WERI-Rb-1 (cell line): ENCODE results near the gene MYLIP.

ENCODE experiments used
- DNase-seq: peaks from one replicate; pipeline ENCODE4 v3.0.0-alpha.2; 2020
- H3K27ac ChIP-seq: fragments of 250-450 bp; sonication (Bioruptor Pico); 2 replicates; pipeline ENCODE4 v1.5.1; 2020; ENCODE audit warnings: mild to moderate bottlenecking, moderate library complexity
- H3K27me3 ChIP-seq: fragments of 250-450 bp; sonication (Bioruptor Pico); 2 replicates; pipeline ENCODE4 v1.5.1; 2021; ENCODE audit warnings: mild to moderate bottlenecking, low read depth, moderate library complexity; ENCODE audit not compliant: insufficient read depth, severe bottlenecking
- H3K36me3 ChIP-seq: fragments of 250-450 bp; sonication (Bioruptor Pico); 2 replicates; pipeline ENCODE4 v1.5.1; 2020; ENCODE audit warnings: mild to moderate bottlenecking, moderate library complexity
- H3K4me3 ChIP-seq: 2 replicates; pipeline ENCODE4 v1.5.1; 2011; ENCODE audit warnings: low read depth, mild to moderate bottlenecking, control low read depth, low read length
- H3K9me3 ChIP-seq: fragments of 250-450 bp; sonication (Bioruptor Pico); 2 replicates; pipeline ENCODE4 v1.5.1; 2021; ENCODE audit warnings: mild to moderate bottlenecking, moderate library complexity; ENCODE audit not compliant: severe bottlenecking
- TF ChIP-seq, protein P1 (sequence below): IDR thresholded peaks from 2 replicates; pipeline ENCODE4 v1.5.1; 2011; ENCODE audit warnings: low read depth, mild to moderate bottlenecking, control low read depth, inconsistent platforms, low read length

The MYLIP gene

DNA sequence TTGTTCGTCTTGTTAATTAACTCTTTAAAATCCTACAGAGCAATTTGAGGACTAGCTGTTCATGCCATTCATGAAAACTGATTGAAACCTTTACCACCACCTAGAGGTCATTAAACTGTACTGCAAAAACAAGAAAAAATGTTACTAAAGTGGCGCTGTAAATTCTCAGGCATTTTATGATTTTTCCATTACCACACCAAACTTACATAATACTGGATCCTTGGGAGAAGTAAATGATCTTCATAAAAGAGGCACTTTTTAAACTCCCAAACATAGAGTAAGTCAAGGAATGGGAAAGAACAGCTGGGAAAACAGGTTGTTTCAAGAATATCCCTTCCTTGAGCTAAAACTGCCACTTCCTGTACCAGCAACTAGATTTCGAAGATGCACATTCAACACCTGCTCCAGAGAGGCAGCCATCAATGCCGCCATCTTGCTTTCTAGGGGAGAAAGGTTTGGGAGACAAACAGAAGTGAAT is 54.3 kb downstream of the MYLIP start:
- no peak overlapping the region for H3K27ac ChIP-seq
- H3K36me3 ChIP-seq, result no peaks in the 10 kb centered on the region
- no peaks in the 10 kb centered on the region for H3K27me3 ChIP-seq
- TF ChIP-seq, protein P1, sequence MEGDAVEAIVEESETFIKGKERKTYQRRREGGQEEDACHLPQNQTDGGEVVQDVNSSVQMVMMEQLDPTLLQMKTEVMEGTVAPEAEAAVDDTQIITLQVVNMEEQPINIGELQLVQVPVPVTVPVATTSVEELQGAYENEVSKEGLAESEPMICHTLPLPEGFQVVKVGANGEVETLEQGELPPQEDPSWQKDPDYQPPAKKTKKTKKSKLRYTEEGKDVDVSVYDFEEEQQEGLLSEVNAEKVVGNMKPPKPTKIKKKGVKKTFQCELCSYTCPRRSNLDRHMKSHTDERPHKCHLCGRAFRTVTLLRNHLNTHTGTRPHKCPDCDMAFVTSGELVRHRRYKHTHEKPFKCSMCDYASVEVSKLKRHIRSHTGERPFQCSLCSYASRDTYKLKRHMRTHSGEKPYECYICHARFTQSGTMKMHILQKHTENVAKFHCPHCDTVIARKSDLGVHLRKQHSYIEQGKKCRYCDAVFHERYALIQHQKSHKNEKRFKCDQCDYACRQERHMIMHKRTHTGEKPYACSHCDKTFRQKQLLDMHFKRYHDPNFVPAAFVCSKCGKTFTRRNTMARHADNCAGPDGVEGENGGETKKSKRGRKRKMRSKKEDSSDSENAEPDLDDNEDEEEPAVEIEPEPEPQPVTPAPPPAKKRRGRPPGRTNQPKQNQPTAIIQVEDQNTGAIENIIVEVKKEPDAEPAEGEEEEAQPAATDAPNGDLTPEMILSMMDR, result peak; percentile 61
- peaks cover 5% of the 10 kb centered on the region for H3K9me3 ChIP-seq
- no peak for DNase-seq
- no peak overlapping the region for H3K4me3 ChIP-seq

DNA sequence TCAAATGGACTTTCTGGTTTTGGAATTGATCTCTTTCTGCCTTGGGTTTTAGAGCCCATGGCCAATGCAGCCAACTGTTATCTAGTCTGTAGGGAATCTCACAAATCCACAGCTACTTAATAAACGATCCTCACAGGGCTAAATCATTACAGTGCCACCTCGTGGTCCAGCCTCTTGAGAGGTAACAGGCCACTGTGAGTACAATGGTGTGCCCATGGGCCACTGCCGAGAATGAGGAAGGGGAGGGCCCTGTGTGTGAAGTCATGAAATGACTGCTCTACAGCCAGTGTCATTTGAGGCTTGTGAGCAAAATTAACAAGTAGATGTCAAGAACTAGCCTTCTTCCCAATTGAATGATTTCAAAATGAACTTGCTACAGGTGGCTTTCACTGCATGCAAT is 55.2 kb downstream of the MYLIP start:
- TF ChIP-seq, protein P1, result peak; percentile 76
- DNase-seq, result peak; percentile 87
- Histone ChIP-seq H3K27me3 (no peaks in the 10 kb centered on the region), H3K4me3 (no peak overlapping the region), H3K27ac (no peak overlapping the region), H3K9me3 (peaks cover 5% of the 10 kb centered on the region), H3K36me3 (no peaks in the 10 kb centered on the region)

DNA sequence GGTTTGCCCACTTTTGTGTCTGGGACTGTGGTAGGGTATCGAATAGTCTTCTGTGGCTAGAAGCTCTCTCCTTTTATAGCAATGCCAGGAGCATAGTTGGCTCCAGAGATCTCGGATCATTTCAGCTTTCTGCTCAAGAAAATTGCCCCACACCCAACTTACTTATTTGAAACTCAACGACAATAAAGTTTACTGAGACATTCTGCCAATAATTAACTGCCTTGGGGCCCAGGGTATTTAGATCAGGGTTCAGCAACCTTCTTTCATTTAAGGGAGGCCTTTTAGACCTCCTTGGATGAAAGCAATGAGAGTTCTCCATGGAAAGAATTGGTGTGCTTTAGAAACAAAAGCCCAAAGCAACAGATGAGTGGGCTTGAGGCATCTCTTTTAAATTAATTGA is 55.7 kb downstream of the MYLIP start:
- Histone ChIP-seq H3K4me3 (no peak overlapping the region), H3K27me3 (no peaks in the 10 kb centered on the region), H3K9me3 (peaks cover 5% of the 10 kb centered on the region), H3K27ac (no peak overlapping the region), H3K36me3 (no peaks in the 10 kb centered on the region)
- no peak for DNase-seq
- TF ChIP-seq, protein P1, result no peak

DNA sequence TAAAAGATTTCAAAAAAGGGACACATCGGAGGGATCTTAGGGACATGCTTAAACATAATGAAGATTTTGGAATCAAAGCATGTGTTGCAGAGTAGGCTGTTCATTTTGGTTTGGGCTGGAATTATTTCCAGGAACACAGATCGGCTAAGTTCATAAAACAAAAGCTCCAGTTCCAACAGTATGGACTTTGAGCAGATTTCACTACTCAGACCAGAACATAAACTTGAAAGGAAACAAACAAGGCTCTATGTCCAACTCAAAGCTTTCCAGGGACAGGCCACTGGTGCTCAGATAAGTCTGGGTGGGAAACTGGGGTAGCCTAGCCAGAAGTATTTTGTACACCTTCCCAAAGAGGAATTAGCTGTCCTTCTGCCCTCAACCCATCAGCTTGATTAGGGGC is 58.3 kb downstream of the MYLIP start:
- TF ChIP-seq, protein P1, result no peak
- no peak for DNase-seq
- no peaks in the 10 kb centered on the region for H3K27me3 ChIP-seq
- H3K4me3 ChIP-seq, result no peak overlapping the region
- no peaks in the 10 kb centered on the region for H3K36me3 ChIP-seq
- no peak overlapping the region for H3K27ac ChIP-seq
- no peaks in the 10 kb centered on the region for H3K9me3 ChIP-seq

DNA sequence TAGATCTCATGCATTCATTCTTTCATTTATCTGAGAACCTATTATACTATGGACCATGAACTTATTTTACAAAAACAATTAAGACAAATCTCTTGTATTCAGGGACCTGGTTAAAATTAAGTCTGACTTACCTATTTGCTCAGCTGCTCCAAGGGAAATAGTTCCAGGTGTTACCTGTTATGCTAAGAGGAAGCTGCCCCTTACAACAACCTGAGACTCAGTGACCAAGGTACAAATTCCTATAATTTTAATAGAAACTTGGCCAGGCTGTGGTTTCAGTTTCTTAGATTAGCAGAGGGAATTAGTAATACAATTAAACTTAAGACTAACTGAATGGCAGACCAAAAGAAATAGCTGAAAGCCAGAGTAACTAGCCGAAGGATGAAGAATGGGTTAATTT is 61.3 kb downstream of the MYLIP start:
- DNase-seq, result no peak
- Histone ChIP-seq H3K4me3 (no peak overlapping the region), H3K36me3 (no peaks in the 10 kb centered on the region), H3K9me3 (no peaks in the 10 kb centered on the region), H3K27me3 (no peaks in the 10 kb centered on the region), H3K27ac (no peak overlapping the region)
- TF ChIP-seq, protein P1, result no peak

DNA sequence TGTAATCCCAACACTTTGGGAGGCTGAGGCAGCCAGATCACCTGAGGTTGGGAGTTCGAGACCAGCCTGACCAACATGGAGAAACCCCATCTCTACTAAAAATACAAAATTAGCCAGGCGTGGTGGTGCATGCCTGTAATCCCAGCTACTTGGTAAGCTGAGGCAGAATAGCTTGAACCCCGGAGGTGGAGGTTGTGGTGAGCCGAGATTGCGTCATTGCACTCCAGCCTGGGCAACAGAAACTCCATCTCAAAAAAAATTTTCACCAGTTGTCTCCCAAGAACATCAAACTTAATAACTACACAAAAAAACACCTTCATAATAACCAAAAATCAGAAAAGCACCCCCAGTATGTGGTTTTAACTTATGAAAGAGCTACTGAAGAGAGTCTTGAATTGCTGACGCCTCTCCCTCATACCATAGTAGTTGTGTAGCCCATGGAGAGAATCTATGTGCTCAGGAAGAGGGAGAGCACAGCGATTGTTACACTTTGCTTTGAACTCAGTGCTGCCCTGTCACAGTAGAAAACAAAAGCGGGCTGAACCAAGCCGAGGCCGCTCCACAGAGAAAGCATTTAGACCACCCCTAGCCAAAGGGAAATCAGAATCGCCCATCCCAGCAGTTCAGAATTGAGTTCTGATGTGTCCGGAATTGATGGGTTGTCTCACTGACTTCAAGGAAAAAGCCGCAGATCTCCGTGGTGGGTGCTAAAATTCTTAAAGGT is 67.5 kb downstream of the MYLIP start:
- TF ChIP-seq, protein P1, result no peak
- H3K4me3 ChIP-seq, result no peak overlapping the region
- no peaks in the 10 kb centered on the region for H3K9me3 ChIP-seq
- no peak overlapping the region for H3K27ac ChIP-seq
- DNase-seq, result no peak
- no peaks in the 10 kb centered on the region for H3K27me3 ChIP-seq
- H3K36me3 ChIP-seq, result no peaks in the 10 kb centered on the region
